Stimulated activated CD8-positive, alpha-beta memory T cell treated with anti-CD3 and anti-CD28 coated beads, Interleukin-7, amount 100 ng/mL, for 48 hours (primary cell): ENCODE measurements around the gene TLX2.
A peak's percentile ranks its signal among the peaks of the same experiment; 100 is the strongest.
"Not testable (repeated sequence)": the region's sequence is repeated elsewhere in the genome, so short reads cannot be mapped to it uniquely, and the experiment has no call there.

Experiments used
- DNase-seq, 2 donors: peaks; one replicate each; pipeline ENCODE4 v3.0.0-alpha.2; 2020; ENCODE audit warnings: low read depth in 1 of 2; ENCODE audit errors: extremely low read depth in 1 of 2

TLX2 gene

GRCh38 chr2:74552914-74553811 lies 38.9 kb downstream of the TLX2 start:
- DNase-seq, result no peak

GRCh38 chr2:74553892-74554819 lies 39.9 kb downstream of the TLX2 start, which contains the start of the genes DOK1 and LOXL3:
TSS of gene DOK1 (plus strand) at chr2:74554720. CDS start at chr2:74554755, 35 bp downstream.
TSS of gene LOXL3 (minus strand) at chr2:74553942. CDS start at chr2:74552634, 1,308 bp downstream.
- DNase-seq, result peak; percentile 60 to 77

GRCh38 chr2:74554820-74555531 lies 40.7 kb downstream of the TLX2 start:
- no peak for DNase-seq

GRCh38 chr2:74555610-74556103 lies 41.4 kb downstream of the TLX2 start:
- DNase-seq, result no peak

GRCh38 chr2:74556159-74556558 lies 41.9 kb downstream of the TLX2 start:
- no peak for DNase-seq

- DNase-seq, result no peak
Measured at GRCh38 chr2:74556831-74557370, 42.7 kb downstream of the TLX2 start.

GRCh38 chr2:74558284-74559230 lies 44.3 kb downstream of the TLX2 start:
- DNase-seq, result no peak

GRCh38 chr2:74559912-74560311 lies 45.7 kb downstream of the TLX2 start:
- DNase-seq, result no peak

- DNase-seq, result no peak
Measured at GRCh38 chr2:74560591-74560990, 46.3 kb downstream of the TLX2 start.

GRCh38 chr2:74561022-74561421 lies 46.8 kb downstream of the TLX2 start:
- not testable (repeated sequence) for DNase-seq

- no peak for DNase-seq
Measured at GRCh38 chr2:74562126-74562775, 48.0 kb downstream of the TLX2 start.

GRCh38 chr2:74564222-74564621 lies 50.0 kb downstream of the TLX2 start:
- no peak for DNase-seq

- no peak for DNase-seq
Measured at GRCh38 chr2:74566076-74566753, 52.0 kb downstream of the TLX2 start.

GRCh38 chr2:74566754-74567085 lies 52.5 kb downstream of the TLX2 start:
- no peak for DNase-seq
